ENCODE measurements around the gene FXYD4. TPM values are rescaled to one million over a fixed set of nuclear protein-coding genes. Genes with fewer than 3 reads are reported as not detected.

The FXYD4 gene
- total and polyA plus RNA-seq, 2 experiments from 2014 or later, result not detected

- no peak for DNase-seq
- H3K36me3 ChIP-seq (ENCODE audit: low read depth), result no peaks in the 10 kb centered on the region
- TF ChIP-seq EZH2 (IDR thresholded peaks at IDR 0.05; ENCODE audit: insufficient read depth, poor library complexity, severe bottlenecking) (no peak), EZH2phosphoT487 (IDR thresholded peaks at IDR 0.05; ENCODE audit: insufficient read depth, low read depth) (no peak)
Measured at GRCh38 chr10:43338117-43338516, 33.3 kb upstream of the FXYD4 start.

DNA sequence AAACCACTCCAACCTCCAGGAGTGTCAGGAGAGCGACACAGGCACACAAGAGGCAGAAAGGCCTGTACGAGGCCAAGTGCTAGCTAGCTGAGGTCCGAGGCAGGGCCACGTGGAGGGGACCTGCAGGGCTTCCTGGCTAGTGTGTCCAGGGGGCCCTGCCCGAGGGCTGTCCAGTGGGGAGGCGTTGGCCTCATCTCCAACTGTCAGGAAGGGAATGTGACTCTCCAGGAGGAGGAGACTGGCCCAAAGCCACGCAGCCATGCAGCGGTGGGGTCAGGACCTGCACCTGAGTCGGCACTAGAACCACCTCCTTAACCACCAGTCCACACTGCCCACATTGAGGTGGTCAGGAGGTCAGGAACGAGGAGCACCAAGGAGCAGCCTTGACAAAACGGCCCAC, 32.3 kb upstream of the FXYD4 start:
- H3K9me2 ChIP-seq (ENCODE audit: insufficient read depth), result no peaks in the 10 kb centered on the region
- H3K4me3 ChIP-seq, result no peak overlapping the region
- TF ChIP-seq EZH2 (IDR thresholded peaks at IDR 0.05; ENCODE audit: insufficient read depth, poor library complexity, severe bottlenecking) (no peak), EZH2phosphoT487 (IDR thresholded peaks at IDR 0.05; ENCODE audit: insufficient read depth, low read depth) (no peak)
- no peaks in the 10 kb centered on the region for H3K36me3 ChIP-seq (ENCODE audit: low read depth)
- no peak overlapping the region for H3K9ac ChIP-seq
- H3K27ac ChIP-seq, result no peak overlapping the region
- no peak for DNase-seq
- H3K9me3 ChIP-seq (ENCODE audit: low read depth), result no peaks in the 10 kb centered on the region
- 45 to 48% methylated on average over 11 of the region's 11 CpGs for WGBS, 2 experiments (ENCODE audit: low coverage in 1 of 2, low lambda C conversion rate in 2 of 2, missing lambda C conversion rate in 2 of 2)
- in situ Hi-C loops (cut with MboI), result no loop called here
- no peaks in the 10 kb centered on the region for H4K20me1 ChIP-seq (ENCODE audit: insufficient read depth)
- 0 out of 2 replicates have a peak, but pooled peaks cover 1% of the 10 kb centered on the region for H3K4me1 ChIP-seq (ENCODE audit: insufficient read depth)
- H3K27me3 ChIP-seq (replicated peaks; ENCODE audit: insufficient read depth), result peaks cover 14% of the 10 kb centered on the region; the same call in 1 of the 2 replicates
- no peaks in the 10 kb centered on the region for H3F3A ChIP-seq (ENCODE audit: insufficient read depth)
- no peak overlapping the region for H2AFZ ChIP-seq
- no peak overlapping the region for H3K4me2 ChIP-seq (ENCODE audit: unreplicated experiment)
- H3K79me2 ChIP-seq (ENCODE audit: insufficient read depth), result no peaks in the 10 kb centered on the region

More at GRCh38 chr10:43338117-43338516, 33.3 kb upstream of the FXYD4 start:
- 62 to 63% methylated on average over 12 of the region's 12 CpGs for WGBS, 2 experiments (ENCODE audit: low coverage in 1 of 2, low lambda C conversion rate in 2 of 2, missing lambda C conversion rate in 2 of 2)
- Histone ChIP-seq H3K27me3 (replicated peaks; ENCODE audit: insufficient read depth) (peaks cover 14% of the 10 kb centered on the region; the same call in 1 of the 2 replicates), H4K20me1 (ENCODE audit: insufficient read depth) (no peaks in the 10 kb centered on the region), H3K4me1 (ENCODE audit: insufficient read depth) (no peaks in the 10 kb centered on the region), H2AFZ (no peak overlapping the region), H3K9me2 (ENCODE audit: insufficient read depth) (no peaks in the 10 kb centered on the region), H3K9ac (no peak overlapping the region), H3F3A (ENCODE audit: insufficient read depth) (no peaks in the 10 kb centered on the region), H3K79me2 (ENCODE audit: insufficient read depth) (no peaks in the 10 kb centered on the region), H3K4me3 (no peak overlapping the region), H3K4me2 (ENCODE audit: unreplicated experiment) (no peak overlapping the region), H3K9me3 (ENCODE audit: low read depth) (no peaks in the 10 kb centered on the region), H3K27ac (no peak overlapping the region)
- in situ Hi-C loops (cut with MboI), result no loop called here

DNA sequence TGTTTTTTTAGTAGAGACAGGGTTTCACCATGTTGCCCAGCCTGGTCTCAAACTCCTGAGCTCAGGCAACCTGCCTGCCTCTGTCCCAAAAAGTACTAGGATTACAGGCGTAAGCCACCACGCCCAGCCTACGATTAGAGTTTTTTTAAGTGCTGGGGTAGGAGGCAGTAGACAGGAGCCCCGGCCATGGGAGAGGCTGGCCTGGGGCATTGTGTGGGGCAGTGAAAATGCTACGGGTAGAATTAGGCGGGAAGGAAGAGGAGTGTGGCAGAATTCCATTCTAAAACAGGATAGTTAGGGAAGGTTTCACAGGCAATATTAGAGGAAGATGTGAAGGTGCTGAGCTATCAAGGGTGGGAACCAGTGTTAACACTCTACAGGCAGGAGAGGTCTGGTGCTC, 31.3 kb upstream of the FXYD4 start:
- TF ChIP-seq EZH2 (IDR thresholded peaks at IDR 0.05; ENCODE audit: insufficient read depth, poor library complexity, severe bottlenecking) (no peak), EZH2phosphoT487 (IDR thresholded peaks at IDR 0.05; ENCODE audit: insufficient read depth, low read depth) (no peak)
- H3K36me3 ChIP-seq (ENCODE audit: low read depth), result no peaks in the 10 kb centered on the region
- H3K4me3 ChIP-seq, result no peak overlapping the region
- H3F3A ChIP-seq (ENCODE audit: insufficient read depth), result no peaks in the 10 kb centered on the region
- no peaks in the 10 kb centered on the region for H3K79me2 ChIP-seq (ENCODE audit: insufficient read depth)
- H3K27ac ChIP-seq, result no peak overlapping the region
- no peak for DNase-seq
- no peaks in the 10 kb centered on the region for H3K9me2 ChIP-seq (ENCODE audit: insufficient read depth)
- H4K20me1 ChIP-seq (ENCODE audit: insufficient read depth), result no peaks in the 10 kb centered on the region
- peaks cover 14% of the 10 kb centered on the region; the same call in 1 of the 2 replicates for H3K27me3 ChIP-seq (replicated peaks; ENCODE audit: insufficient read depth)
- in situ Hi-C loops (cut with MboI), result no loop called here
- no peak overlapping the region for H3K9ac ChIP-seq
- 0 out of 2 replicates have a peak, but pooled peaks cover 2% of the 10 kb centered on the region for H3K4me1 ChIP-seq (ENCODE audit: insufficient read depth)
- H2AFZ ChIP-seq, result no peak overlapping the region
- H3K4me2 ChIP-seq (ENCODE audit: unreplicated experiment), result no peak overlapping the region
- 65 to 69% methylated on average over 6 of the region's 6 CpGs for WGBS, 2 experiments (ENCODE audit: low coverage in 1 of 2, low lambda C conversion rate in 2 of 2, missing lambda C conversion rate in 2 of 2)
- H3K9me3 ChIP-seq (ENCODE audit: low read depth), result no peaks in the 10 kb centered on the region

DNA sequence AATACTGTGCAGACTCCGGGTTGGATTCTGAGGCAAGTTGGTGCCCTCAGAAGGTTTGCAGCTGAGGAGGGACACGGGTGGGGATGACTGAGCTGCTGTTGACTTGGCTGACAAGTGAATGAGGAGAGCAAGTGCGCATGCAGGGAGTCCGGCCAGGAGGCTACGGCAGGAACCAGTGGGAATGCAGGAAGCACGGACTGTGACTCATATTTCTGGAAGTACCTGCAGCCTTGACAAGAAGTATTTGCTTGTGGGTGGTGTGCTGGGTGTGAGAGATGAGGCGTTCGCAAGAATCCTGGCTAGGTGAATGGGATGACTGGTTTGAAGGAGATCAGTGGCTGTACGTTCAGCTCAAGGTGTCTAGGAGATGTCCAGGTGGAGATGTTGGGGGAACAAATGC, 30.8 kb upstream of the FXYD4 start:
- in situ Hi-C loops (cut with MboI), result no loop called here
- H3K79me2 ChIP-seq (ENCODE audit: insufficient read depth), result no peaks in the 10 kb centered on the region
- H3K9me2 ChIP-seq (ENCODE audit: insufficient read depth), result no peaks in the 10 kb centered on the region
- peaks cover 12% of the 10 kb centered on the region; the same call in 1 of the 2 replicates for H3K27me3 ChIP-seq (replicated peaks; ENCODE audit: insufficient read depth)
- H2AFZ ChIP-seq, result no peak overlapping the region
- H3K27ac ChIP-seq, result no peak overlapping the region
- TF ChIP-seq EZH2 (IDR thresholded peaks at IDR 0.05; ENCODE audit: insufficient read depth, poor library complexity, severe bottlenecking), result no peak
- TF ChIP-seq EZH2phosphoT487 (IDR thresholded peaks at IDR 0.05; ENCODE audit: insufficient read depth, low read depth), result no peak
- no peaks in the 10 kb centered on the region for H3K36me3 ChIP-seq (ENCODE audit: low read depth)
- DNase-seq, result no peak
- WGBS, 2 experiments (ENCODE audit: low coverage in 1 of 2, low lambda C conversion rate in 2 of 2, missing lambda C conversion rate in 2 of 2), result 50 to 52% methylated on average over 9 of the region's 9 CpGs
- 0 out of 2 replicates have a peak, but pooled peaks cover 2% of the 10 kb centered on the region for H3K4me1 ChIP-seq (ENCODE audit: insufficient read depth)
- H3F3A ChIP-seq (ENCODE audit: insufficient read depth), result no peaks in the 10 kb centered on the region
- H4K20me1 ChIP-seq (ENCODE audit: insufficient read depth), result no peaks in the 10 kb centered on the region
- no peak overlapping the region for H3K9ac ChIP-seq
- H3K9me3 ChIP-seq (ENCODE audit: low read depth), result no peaks in the 10 kb centered on the region
- no peak overlapping the region for H3K4me2 ChIP-seq (ENCODE audit: unreplicated experiment)
- no peak overlapping the region for H3K4me3 ChIP-seq

Measured in GM23248 (cell line).